NT2/D1 (cell line): ENCODE measurements around the gene CROCC.

Experiments
- YY1 ChIP-seq: IDR thresholded peaks from 2 replicates; pipeline ENCODE4 v1.6.1; 2011; ENCODE audit not compliant: insufficient read length, insufficient read depth
- ZNF274 ChIP-seq: IDR thresholded peaks from 2 replicates; pipeline ENCODE4 v1.6.1; 2011; ENCODE audit warnings: mild to moderate bottlenecking, low read depth, low read length

GRCh38 chr1:17011092-17011438, 89.3 kb downstream of the CROCC start:
- TF ChIP-seq YY1 (no peak), ZNF274 (no peak)
